ENCODE measurements around the gene C9orf85.

DNA sequence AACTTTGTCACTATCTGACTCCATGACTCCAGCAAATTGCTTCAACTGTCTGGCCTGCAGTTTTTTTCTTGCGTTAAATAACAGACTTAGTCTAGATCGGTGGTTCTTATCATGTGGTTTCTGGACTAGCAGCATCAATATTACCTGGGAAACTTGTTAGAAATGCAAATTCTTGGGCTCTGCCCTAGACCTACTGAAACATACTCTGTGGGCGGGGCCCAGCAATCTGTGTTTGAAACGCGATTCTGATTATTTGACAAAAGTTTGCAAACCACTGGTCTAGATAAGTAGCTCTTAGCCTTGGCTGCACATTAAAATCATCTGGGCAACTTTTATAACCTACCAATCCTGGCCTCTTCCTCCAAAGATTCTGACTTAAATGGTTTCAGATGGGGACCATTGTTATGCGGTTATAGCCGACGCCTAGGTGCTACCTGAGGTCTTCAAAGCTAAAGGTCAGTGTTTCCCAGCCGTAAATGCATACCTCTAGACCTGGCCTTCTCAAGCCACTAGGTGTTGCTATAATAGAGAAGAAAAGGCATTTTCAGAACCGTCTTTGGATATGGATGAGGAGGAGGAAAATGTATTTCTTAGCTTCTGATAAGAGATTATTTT lies 74.0 kb downstream of the C9orf85 start:
- TF ChIP-seq, protein P1, sequence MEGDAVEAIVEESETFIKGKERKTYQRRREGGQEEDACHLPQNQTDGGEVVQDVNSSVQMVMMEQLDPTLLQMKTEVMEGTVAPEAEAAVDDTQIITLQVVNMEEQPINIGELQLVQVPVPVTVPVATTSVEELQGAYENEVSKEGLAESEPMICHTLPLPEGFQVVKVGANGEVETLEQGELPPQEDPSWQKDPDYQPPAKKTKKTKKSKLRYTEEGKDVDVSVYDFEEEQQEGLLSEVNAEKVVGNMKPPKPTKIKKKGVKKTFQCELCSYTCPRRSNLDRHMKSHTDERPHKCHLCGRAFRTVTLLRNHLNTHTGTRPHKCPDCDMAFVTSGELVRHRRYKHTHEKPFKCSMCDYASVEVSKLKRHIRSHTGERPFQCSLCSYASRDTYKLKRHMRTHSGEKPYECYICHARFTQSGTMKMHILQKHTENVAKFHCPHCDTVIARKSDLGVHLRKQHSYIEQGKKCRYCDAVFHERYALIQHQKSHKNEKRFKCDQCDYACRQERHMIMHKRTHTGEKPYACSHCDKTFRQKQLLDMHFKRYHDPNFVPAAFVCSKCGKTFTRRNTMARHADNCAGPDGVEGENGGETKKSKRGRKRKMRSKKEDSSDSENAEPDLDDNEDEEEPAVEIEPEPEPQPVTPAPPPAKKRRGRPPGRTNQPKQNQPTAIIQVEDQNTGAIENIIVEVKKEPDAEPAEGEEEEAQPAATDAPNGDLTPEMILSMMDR (IDR thresholded peaks at IDR 0.05; ENCODE audit: control extremely low read depth in 1 of 3, insufficient read depth in 1 of 3, low read depth in 1 of 3, low read length in 3 of 3), result peak in 2 of 3 experiments; percentile 57 to 77; a peak in 2 of 4 replicates
- no peak for TF ChIP-seq POLR2A (IDR thresholded peaks at IDR 0.05; ENCODE audit: control extremely low read depth in 1 of 2, low read depth in 2 of 2, low read length in 2 of 2)
- no peak for TF ChIP-seq HDAC2 (IDR thresholded peaks at IDR 0.05; ENCODE audit: borderline replicate concordance in 1 of 2, low read depth in 2 of 2, low read length in 2 of 2)
- TF ChIP-seq GABPA (IDR thresholded peaks at IDR 0.05; ENCODE audit: borderline replicate concordance, insufficient read depth, low read length), result no peak
- TF ChIP-seq, protein P2, sequence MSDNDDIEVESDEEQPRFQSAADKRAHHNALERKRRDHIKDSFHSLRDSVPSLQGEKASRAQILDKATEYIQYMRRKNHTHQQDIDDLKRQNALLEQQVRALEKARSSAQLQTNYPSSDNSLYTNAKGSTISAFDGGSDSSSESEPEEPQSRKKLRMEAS (IDR thresholded peaks at IDR 0.05), result no peak
- TF ChIP-seq YY1 (IDR thresholded peaks at IDR 0.05; ENCODE audit: low read depth, low read length), result no peak
